Spleen (tissue), 7 donors: ENCODE data around the gene KLF9.

Source experiments
- POLR2A ChIP-seq, 3 donors: fragments of 450-650 bp; IDR thresholded peaks; one replicate each; pipeline ENCODE4 v1.5.1; 2017; ENCODE audit warnings: antibody characterized with exemption in 3 of 3, mild to moderate bottlenecking in 1 of 3
- POLR2AphosphoS5 ChIP-seq, 3 donors: sonication (generic); formaldehyde crosslinking; IDR thresholded peaks; one replicate each; pipeline ENCODE4 v1.5.1; 2017; ENCODE audit warnings: antibody characterized with exemption in 3 of 3
- TF ChIP-seq, protein P1 (sequence below), 11 experiments: fragments of 200-600 bp in 7 of 11; fragments of 450-650 bp in 4 of 11; sonication (generic) in 4 of 11; IDR thresholded peaks in 8 of 11; conservative IDR thresholded peaks in 3 of 11; 1 replicate in 7 of 11; 2 replicates in 4 of 11; pipeline versions ENCODE4 v1.4.0 to v1.8.0; 2016 to 2021; ENCODE audit warnings: antibody characterized with exemption in 11 of 11, inconsistent platforms in 4 of 11, mild to moderate bottlenecking in 1 of 11
- donor health status: DM: no; HTN: no; CAD: no; lungs with moderate emphysema.
- donor health status: DM: no; HTN: no; CAD: no.
- donor health status: DM: no; HTN: no; CAD: no.

DNA sequence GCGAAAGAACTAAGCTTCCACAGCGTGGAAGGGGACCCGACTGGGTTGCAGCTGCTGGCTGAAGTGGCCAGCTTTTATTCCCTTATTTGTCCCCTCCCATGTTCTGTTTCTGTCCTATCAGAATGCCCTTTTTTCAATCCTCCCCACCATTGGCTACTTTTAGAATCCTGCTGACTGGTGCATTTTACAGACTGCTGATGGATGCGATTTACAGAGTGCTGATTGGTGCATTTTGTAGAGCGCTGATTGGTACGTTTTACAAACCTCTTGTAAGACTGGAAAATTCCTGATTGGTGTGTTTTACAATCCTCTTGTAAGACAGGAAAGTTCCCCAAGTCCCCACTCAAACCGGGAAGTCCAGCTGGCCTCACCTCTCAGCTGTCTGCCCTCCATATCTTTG, 50.7 kb downstream of the KLF9 start:
- TF ChIP-seq, protein P1, sequence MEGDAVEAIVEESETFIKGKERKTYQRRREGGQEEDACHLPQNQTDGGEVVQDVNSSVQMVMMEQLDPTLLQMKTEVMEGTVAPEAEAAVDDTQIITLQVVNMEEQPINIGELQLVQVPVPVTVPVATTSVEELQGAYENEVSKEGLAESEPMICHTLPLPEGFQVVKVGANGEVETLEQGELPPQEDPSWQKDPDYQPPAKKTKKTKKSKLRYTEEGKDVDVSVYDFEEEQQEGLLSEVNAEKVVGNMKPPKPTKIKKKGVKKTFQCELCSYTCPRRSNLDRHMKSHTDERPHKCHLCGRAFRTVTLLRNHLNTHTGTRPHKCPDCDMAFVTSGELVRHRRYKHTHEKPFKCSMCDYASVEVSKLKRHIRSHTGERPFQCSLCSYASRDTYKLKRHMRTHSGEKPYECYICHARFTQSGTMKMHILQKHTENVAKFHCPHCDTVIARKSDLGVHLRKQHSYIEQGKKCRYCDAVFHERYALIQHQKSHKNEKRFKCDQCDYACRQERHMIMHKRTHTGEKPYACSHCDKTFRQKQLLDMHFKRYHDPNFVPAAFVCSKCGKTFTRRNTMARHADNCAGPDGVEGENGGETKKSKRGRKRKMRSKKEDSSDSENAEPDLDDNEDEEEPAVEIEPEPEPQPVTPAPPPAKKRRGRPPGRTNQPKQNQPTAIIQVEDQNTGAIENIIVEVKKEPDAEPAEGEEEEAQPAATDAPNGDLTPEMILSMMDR (IDR thresholded peaks at IDR 0.05 in 8 of 11, conservative IDR thresholded peaks at IDR 0.05 in 3 of 11), result no peak
- TF ChIP-seq POLR2AphosphoS5 (IDR thresholded peaks at IDR 0.05), result no peak
- TF ChIP-seq POLR2A (IDR thresholded peaks at IDR 0.05), result no peak
